Measurements from ENCODE around the gene NMNAT2. TPM values are rescaled to one million over a fixed set of nuclear protein-coding genes. Genes with fewer than 3 reads are reported as not detected.

The NMNAT2 gene
- total RNA-seq, 4 donors from 2014 or later = 1.7 to 2.8 (median 2.4) TPM

- TF ChIP-seq POLR2A (IDR thresholded peaks at IDR 0.05; ENCODE audit: low read depth) (no peak), CTCF (IDR thresholded peaks at IDR 0.05) (no peak), POLR2AphosphoS5 (IDR thresholded peaks at IDR 0.05) (peak in 1 of 2 donors; percentile 45)
- Histone ChIP-seq H3K4me1 (peaks cover 32 to 39% (median 38%) of the 10 kb centered on the region in 4 donors), H3K4me3 (no peak overlapping the region), H3K27ac (replicated peaks in 1 of 4) (peak overlapping the region; percentile 56 to 77 (median 62)), H3K36me3 (no peaks in the 10 kb centered on the region), H3K9me3 (no peaks in the 10 kb centered on the region), H3K27me3 (no peaks in the 10 kb centered on the region)
- intact Hi-C loops (cut with DNase I) = loop anchor here (1.0 to 5.0 kb wide), 3 partner anchors 37 to 261 kb away; partner anchors contain the start of gene SMG7
- WGBS = 94% methylated on average over 2 of the region's 2 CpGs
- no peak for DNase-seq (ENCODE audit: extremely low spot score)
These were observed 137.1 kb downstream of the NMNAT2 start for GRCh38 chr1:183281039-183281438.

GRCh38 chr1:183279835-183280234 is 138.3 kb downstream of the NMNAT2 start:
- Histone ChIP-seq H3K27me3 (no peaks in the 10 kb centered on the region), H3K4me3 (no peak overlapping the region), H3K9me3 (no peaks in the 10 kb centered on the region), H3K36me3 (no peaks in the 10 kb centered on the region), H3K27ac (replicated peaks in 1 of 4) (peak overlapping the region in 2 of 4 donors; percentile 13 to 46), H3K4me1 (peaks cover 32 to 39% (median 36%) of the 10 kb centered on the region in 4 donors)
- no peak for DNase-seq (ENCODE audit: extremely low spot score)
- TF ChIP-seq CTCF (IDR thresholded peaks at IDR 0.05) = no peak
- TF ChIP-seq POLR2AphosphoS5 (IDR thresholded peaks at IDR 0.05) = peak in 1 of 2 donors; percentile 17
- intact Hi-C loops (cut with DNase I) = loop anchor here (5.0 kb wide), 2 partner anchors 192 to 262 kb away; partner anchors contain the start of gene SMG7
- WGBS = 61% methylated on average over 6 of the region's 6 CpGs

- intact Hi-C loops (cut with DNase I) = no loop called here
- Histone ChIP-seq H3K4me3 (no peak overlapping the region), H3K36me3 (no peaks in the 10 kb centered on the region), H3K4me1 (peaks cover 32 to 39% (median 36%) of the 10 kb centered on the region in 4 donors), H3K9me3 (no peaks in the 10 kb centered on the region), H3K27ac (replicated peaks in 1 of 4) (peak overlapping the region in 3 of 4 donors; percentile 3 to 46 (median 13)), H3K27me3 (no peaks in the 10 kb centered on the region)
- no peak for TF ChIP-seq CTCF (IDR thresholded peaks at IDR 0.05)
- TF ChIP-seq POLR2A (IDR thresholded peaks at IDR 0.05; ENCODE audit: low read depth) = no peak
- TF ChIP-seq POLR2AphosphoS5 (IDR thresholded peaks at IDR 0.05) = no peak
- TF ChIP-seq EP300 (IDR thresholded peaks at IDR 0.05) = no peak
- DNase-seq (ENCODE audit: extremely low spot score) = no peak
- WGBS = 74% methylated on average over 8 of the region's 12 CpGs
These were observed 139.2 kb downstream of the NMNAT2 start for GRCh38 chr1:183278739-183279591.

- no peaks in the 10 kb centered on the region for H3K36me3 ChIP-seq
- whole genome bisulfite sequencing = 78% methylated on average over 6 of the region's 7 CpGs
- no peaks in the 10 kb centered on the region for H3K9me3 ChIP-seq
- H3K27ac ChIP-seq (replicated peaks in 1 of 4) = peak overlapping the region in 1 of 4 donors; percentile 3
- no peak overlapping the region for H3K4me3 ChIP-seq
- no peak for DNase-seq (ENCODE audit: extremely low spot score)
- no peak for TF ChIP-seq POLR2AphosphoS5 (IDR thresholded peaks at IDR 0.05)
- TF ChIP-seq POLR2A (IDR thresholded peaks at IDR 0.05; ENCODE audit: low read depth) = no peak
- no peak for TF ChIP-seq CTCF (IDR thresholded peaks at IDR 0.05)
- TF ChIP-seq EP300 (IDR thresholded peaks at IDR 0.05) = no peak
- H3K4me1 ChIP-seq = peaks cover 26 to 41% (median 33%) of the 10 kb centered on the region in 4 donors
- intact Hi-C loops (cut with DNase I) = no loop called here
- no peaks in the 10 kb centered on the region for H3K27me3 ChIP-seq
These were observed 140.1 kb downstream of the NMNAT2 start for GRCh38 chr1:183277821-183278738.
